ENCODE data around the gene PLIN3. TPM values are rescaled to one million over a fixed set of nuclear protein-coding genes. Genes with fewer than 3 reads are reported as not detected.
"Not testable (repeated sequence)": the region's sequence is repeated elsewhere in the genome, so short reads cannot be mapped to it uniquely, and the experiment has no call there.

The PLIN3 gene
- total RNA-seq, 2 donors from 2014 or later, result 41.7 to 51.6 TPM

DNA sequence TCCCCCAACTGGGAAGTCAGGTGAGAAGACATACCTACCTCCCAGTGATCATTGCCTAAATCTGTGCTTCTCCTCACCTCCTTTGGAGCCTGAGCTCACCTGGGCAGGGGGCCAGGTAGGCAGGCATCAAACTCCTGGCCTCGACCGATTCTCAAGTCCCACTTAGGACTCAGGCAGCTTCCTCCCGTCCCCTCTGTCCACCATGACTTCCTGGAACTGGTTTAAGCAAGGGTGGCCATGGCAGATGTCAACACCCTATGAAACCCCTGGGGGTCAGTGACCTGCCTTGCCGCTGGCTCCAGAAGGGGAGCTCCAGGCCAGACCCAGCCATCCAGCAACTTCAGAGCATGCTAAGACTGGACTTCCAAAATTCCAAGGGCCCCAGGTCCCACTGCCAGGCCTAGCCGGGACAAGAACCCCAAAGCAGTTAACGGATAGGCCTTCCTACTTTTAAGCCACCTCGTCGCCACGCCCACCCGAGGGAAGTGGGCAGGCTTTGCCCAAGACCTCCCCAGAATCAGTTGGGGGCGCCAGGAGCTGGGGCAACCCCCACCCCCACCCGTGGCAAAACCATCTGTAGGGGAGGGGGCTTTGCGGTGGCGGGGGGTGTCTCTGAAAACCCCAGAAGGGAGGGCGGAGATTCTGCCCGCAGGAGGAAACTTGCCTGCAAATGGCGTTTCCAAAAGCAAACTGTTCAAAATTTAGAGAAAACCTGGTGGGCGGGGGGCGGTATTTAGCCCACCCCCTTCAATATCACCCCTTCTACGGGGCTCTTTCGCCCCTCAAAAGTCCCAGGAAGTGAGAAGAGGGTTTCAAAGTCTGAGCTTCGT is 657 bp downstream of the PLIN3 start:
- Histone ChIP-seq H3K27ac (peak overlapping the region; percentile 68 to 83), H3K27me3 (replicated peaks; ENCODE audit: insufficient read depth) (no peaks in the 10 kb centered on the region), H3K36me3 (no peaks in the 10 kb centered on the region), H3K9me3 (no peaks in the 10 kb centered on the region), H3K4me3 (peak overlapping the region; percentile 82), H3K4me1 (ENCODE audit: control insufficient read depth in 1 of 2, low read depth in 2 of 2) (peaks cover 3 to 22% of the 10 kb centered on the region in 2 donors)
- DNase-seq (ENCODE audit: low spot score) (no peak), ATAC-seq (ENCODE audit: insufficient number of reproducible peaks, low FRiP score, low read depth) (no peak)
- TF ChIP-seq, protein P1, sequence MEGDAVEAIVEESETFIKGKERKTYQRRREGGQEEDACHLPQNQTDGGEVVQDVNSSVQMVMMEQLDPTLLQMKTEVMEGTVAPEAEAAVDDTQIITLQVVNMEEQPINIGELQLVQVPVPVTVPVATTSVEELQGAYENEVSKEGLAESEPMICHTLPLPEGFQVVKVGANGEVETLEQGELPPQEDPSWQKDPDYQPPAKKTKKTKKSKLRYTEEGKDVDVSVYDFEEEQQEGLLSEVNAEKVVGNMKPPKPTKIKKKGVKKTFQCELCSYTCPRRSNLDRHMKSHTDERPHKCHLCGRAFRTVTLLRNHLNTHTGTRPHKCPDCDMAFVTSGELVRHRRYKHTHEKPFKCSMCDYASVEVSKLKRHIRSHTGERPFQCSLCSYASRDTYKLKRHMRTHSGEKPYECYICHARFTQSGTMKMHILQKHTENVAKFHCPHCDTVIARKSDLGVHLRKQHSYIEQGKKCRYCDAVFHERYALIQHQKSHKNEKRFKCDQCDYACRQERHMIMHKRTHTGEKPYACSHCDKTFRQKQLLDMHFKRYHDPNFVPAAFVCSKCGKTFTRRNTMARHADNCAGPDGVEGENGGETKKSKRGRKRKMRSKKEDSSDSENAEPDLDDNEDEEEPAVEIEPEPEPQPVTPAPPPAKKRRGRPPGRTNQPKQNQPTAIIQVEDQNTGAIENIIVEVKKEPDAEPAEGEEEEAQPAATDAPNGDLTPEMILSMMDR (IDR thresholded peaks at IDR 0.05), result no peak

DNA sequence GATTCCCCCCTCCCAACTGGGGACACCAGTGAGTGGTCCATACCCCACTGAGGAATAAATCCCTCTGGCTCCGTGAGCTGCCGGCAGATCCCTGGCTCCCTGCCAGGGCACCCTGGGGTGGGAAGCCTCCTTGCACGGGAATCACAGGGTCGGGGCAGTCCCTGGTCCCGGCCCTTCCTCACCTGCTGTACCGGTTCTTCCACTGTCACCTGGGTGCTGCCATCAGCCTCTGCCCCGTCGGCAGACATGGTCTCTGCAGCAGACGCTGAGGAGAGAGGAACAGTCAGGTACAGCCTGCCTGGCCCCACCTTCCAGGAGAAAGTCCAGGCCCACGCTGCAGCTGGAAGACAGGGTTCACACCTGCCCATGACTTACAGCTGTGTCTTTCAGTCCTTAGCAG is 6.3 kb downstream of the PLIN3 start:
- TF ChIP-seq, protein P1 (IDR thresholded peaks at IDR 0.05), result no peak
- no peak overlapping the region for H3K4me3 ChIP-seq
- H3K36me3 ChIP-seq, result peaks cover 33% of the 10 kb centered on the region
- no peak for ATAC-seq (ENCODE audit: insufficient number of reproducible peaks, low FRiP score, low read depth)
- no peak for DNase-seq (ENCODE audit: low spot score)
- no peak overlapping the region for H3K27ac ChIP-seq
- H3K27me3 ChIP-seq (replicated peaks; ENCODE audit: insufficient read depth), result no peaks in the 10 kb centered on the region
- H3K9me3 ChIP-seq, result no peaks in the 10 kb centered on the region
- peaks cover 0 to 2% of the 10 kb centered on the region in 2 donors for H3K4me1 ChIP-seq (ENCODE audit: control insufficient read depth in 1 of 2, low read depth in 2 of 2)

DNA sequence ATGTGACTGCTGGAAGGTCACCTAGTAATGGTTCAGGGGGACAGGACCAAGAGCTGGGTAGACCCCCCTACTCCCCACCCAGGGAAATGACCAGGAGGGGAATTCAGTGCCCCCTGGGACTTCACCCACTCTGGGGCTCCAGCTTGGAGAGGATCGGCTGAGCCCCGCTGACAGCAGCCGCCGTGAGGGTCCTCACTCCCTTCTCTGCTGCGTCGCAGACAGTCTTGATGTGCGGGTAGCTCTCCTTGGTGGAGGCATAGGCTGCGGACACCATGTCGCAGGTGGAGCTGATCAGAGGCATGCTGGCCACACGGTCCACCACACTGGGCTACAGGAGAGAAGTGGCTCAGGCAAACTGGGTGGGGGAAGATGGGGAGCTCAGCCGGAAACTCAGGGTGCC is 7.8 kb downstream of the PLIN3 start:
- no peak overlapping the region for H3K27ac ChIP-seq
- no peaks in the 10 kb centered on the region for H3K9me3 ChIP-seq
- H3K27me3 ChIP-seq (replicated peaks; ENCODE audit: insufficient read depth), result no peaks in the 10 kb centered on the region
- TF ChIP-seq, protein P1 (IDR thresholded peaks at IDR 0.05), result no peak
- no peaks in the 10 kb centered on the region for H3K4me1 ChIP-seq (ENCODE audit: control insufficient read depth in 1 of 2, low read depth in 2 of 2)
- ATAC-seq (ENCODE audit: insufficient number of reproducible peaks, low FRiP score, low read depth) (no peak), DNase-seq (ENCODE audit: low spot score) (no peak)
- no peak overlapping the region for H3K4me3 ChIP-seq
- H3K36me3 ChIP-seq, result peaks cover 36% of the 10 kb centered on the region

DNA sequence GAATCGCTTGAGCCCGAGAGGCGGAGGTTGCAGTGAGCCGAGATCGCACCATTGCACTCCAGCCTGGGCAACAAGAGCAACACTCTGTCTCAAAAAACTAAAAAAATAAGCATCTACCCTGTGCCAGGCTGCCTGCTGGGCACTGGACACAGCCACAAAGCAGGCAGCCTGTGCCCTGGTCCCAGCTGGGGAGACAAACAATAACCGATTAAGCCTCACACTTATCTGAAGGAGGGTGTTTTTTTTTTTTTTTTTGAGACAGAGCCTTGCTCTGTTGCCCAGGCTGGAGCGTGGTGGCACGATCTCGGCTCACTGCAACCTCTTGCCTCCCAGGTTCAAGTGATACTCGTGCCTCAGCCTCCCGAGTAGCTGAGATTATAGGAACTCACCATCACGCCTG is 11.0 kb downstream of the PLIN3 start:
- ATAC-seq (ENCODE audit: insufficient number of reproducible peaks, low FRiP score, low read depth); H3K9me3 ChIP-seq; H3K4me1 ChIP-seq (ENCODE audit: control insufficient read depth in 1 of 2, low read depth in 2 of 2); H3K27me3 ChIP-seq (replicated peaks; ENCODE audit: insufficient read depth); H3K4me3 ChIP-seq; H3K27ac ChIP-seq; DNase-seq (ENCODE audit: low spot score): not testable (repeated sequence)
- peaks cover 40% of the 10 kb centered on the region for H3K36me3 ChIP-seq

DNA sequence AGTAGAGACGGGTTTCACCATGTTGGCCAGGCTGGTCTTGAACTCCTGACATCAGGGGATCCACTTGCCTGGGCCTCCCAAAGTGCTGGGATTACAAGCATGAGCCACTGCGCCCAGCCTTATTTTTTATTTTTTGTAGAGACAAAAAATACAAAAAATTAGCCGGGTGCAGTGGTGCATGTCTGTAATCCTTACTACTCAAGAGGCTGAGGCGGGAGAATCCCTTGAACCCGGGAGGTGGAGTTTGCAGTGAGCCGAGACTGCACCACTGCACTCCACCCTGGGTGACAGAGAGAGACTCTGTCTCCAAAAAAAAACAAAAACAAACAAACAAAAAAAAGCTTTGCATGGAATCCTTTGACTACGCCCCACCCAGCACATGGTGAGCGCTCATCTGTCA is 14.0 kb downstream of the PLIN3 start:
- not testable (repeated sequence) for H3K4me1 ChIP-seq (ENCODE audit: control insufficient read depth in 1 of 2, low read depth in 2 of 2); DNase-seq (ENCODE audit: low spot score); H3K9me3 ChIP-seq; H3K4me3 ChIP-seq; H3K27me3 ChIP-seq (replicated peaks; ENCODE audit: insufficient read depth); H3K27ac ChIP-seq; ATAC-seq (ENCODE audit: insufficient number of reproducible peaks, low FRiP score, low read depth)
- peaks cover 31% of the 10 kb centered on the region for H3K36me3 ChIP-seq

DNA sequence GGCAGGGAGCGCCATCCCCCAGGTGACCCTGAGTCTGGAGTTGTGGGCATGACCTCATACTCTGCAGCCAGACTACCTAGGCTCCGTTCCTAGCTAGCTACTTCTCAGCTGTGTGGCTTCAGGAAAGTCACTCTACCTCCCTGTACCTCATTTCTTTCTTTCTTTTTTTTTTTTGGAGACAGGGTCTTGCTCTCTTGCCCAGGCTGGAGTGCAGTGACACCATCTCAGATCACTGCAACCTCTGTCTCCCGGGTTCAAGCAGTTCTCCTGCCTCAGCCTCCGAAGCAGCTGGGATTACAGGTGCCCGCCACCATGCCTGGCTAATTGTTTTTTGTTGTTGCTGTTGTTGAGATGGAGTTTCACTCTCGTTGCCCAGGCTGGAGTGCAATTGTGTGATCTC is 15.0 kb downstream of the PLIN3 start:
- H3K4me1 ChIP-seq (ENCODE audit: control insufficient read depth in 1 of 2, low read depth in 2 of 2), result no peaks in the 10 kb centered on the region
- H3K27ac ChIP-seq, result no peak overlapping the region
- TF ChIP-seq, protein P1 (IDR thresholded peaks at IDR 0.05), result no peak
- H3K4me3 ChIP-seq, result no peak overlapping the region
- ATAC-seq (ENCODE audit: insufficient number of reproducible peaks, low FRiP score, low read depth), result no peak
- peaks cover 33% of the 10 kb centered on the region for H3K36me3 ChIP-seq
- DNase-seq (ENCODE audit: low spot score), result no peak
- no peaks in the 10 kb centered on the region for H3K27me3 ChIP-seq (replicated peaks; ENCODE audit: insufficient read depth)
- H3K9me3 ChIP-seq, result no peaks in the 10 kb centered on the region
